ENCODE data around the gene SLIT3. TPM values are rescaled to one million over a fixed set of nuclear protein-coding genes. Genes with fewer than 3 reads are reported as not detected.

The SLIT3 gene
- total and polyA plus RNA-seq, 2 donors (not counting 3 experiments of a cell fraction or from before 2014, with no cell fraction given) = 0.90 to 1.0 TPM

DNA sequence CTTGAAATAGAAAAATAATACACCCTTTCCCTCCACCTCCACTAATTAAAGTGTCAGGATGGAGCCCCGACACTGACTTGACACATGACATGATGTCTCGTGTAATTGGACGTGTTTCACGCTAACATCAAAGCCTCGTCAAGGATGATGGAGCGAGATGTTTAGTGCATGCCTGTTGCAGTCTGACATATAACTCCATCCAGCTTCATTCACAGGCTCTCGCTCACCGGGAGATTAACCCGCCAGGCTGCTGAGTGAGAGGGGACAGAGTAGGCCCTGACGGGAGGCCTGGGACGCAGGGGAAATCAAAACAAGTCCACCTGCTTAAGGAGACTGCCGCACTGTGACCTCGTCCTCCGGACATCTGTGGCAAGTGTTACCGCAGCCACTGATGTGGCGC lies 263.5 kb downstream of the SLIT3 start:
- Histone ChIP-seq H2AFZ (ENCODE audit: low read depth, low read length) (no peak overlapping the region), H3K79me2 (ENCODE audit: control insufficient read depth, insufficient read depth, low read length) (no peaks in the 10 kb centered on the region), H3K9ac (replicated peaks; ENCODE audit: extremely low read depth, insufficient read depth, low read length) (no peak overlapping the region), H3K9me3 (replicated peaks; ENCODE audit: control insufficient read depth, insufficient read depth, low read length) (no peaks in the 10 kb centered on the region), H3K9me1 (replicated peaks; ENCODE audit: control insufficient read depth, extremely low read depth, insufficient read depth, low read length) (no peaks in the 10 kb centered on the region), H3K4me3 (replicated peaks in 1 of 3; ENCODE audit: insufficient read depth in 1 of 3, low read depth in 1 of 3, low read length in 3 of 3) (no peak overlapping the region), H3K27me3 (ENCODE audit: control insufficient read depth in 2 of 2, insufficient read depth in 2 of 2, low read length in 2 of 2) (no peaks in the 10 kb centered on the region), H3K36me3 (ENCODE audit: control insufficient read depth in 2 of 2, extremely low read depth in 1 of 2, insufficient read depth in 2 of 2, low read length in 2 of 2) (no peaks in the 10 kb centered on the region), H3K4me2 (ENCODE audit: insufficient read depth, low read length) (no peak overlapping the region), H4K20me1 (replicated peaks; ENCODE audit: control insufficient read depth, extremely low read depth, insufficient read depth, low read length) (no peaks in the 10 kb centered on the region), H3K27ac (ENCODE audit: insufficient read depth, low read depth, low read length) (no peak overlapping the region), H3K4me1 (ENCODE audit: control insufficient read depth, extremely low read depth, insufficient read depth, low read length) (no peaks in the 10 kb centered on the region)
- intact Hi-C loops (cut with micrococcal nuclease) (no loop called here), dilution Hi-C loops (cut with MboI; ENCODE audit: extremely low pct_ligation_motif_present, low sequenced_read_pairs) (no loop called here)
- CTCF ChIA-PET = no interaction called here
- FAIRE-seq (no peak), DNase-seq (ENCODE audit: low read depth, low spot score) (no peak)
- POLR2A ChIA-PET = no interaction called here
- no TSS peak for BruUV-seq (replicated peaks)
- TF ChIP-seq POLR2AphosphoS5 (IDR thresholded peaks at IDR 0.05; ENCODE audit: insufficient read depth, low read depth, low read length) (no peak), MYC (IDR thresholded peaks at IDR 0.05; ENCODE audit: low read depth, low read length) (no peak), JUN (IDR thresholded peaks at IDR 0.05; ENCODE audit: borderline replicate concordance, insufficient read depth, insufficient read length, low read depth) (no peak), GATA2 (IDR thresholded peaks at IDR 0.05; ENCODE audit: insufficient read depth, insufficient read length, low read depth, low read length) (no peak), FOS (IDR thresholded peaks at IDR 0.05; ENCODE audit: borderline replicate concordance, insufficient read depth, low read length) (no peak), EZH2 (IDR thresholded peaks at IDR 0.05; ENCODE audit: borderline replicate concordance, low read depth, low read length, severe bottlenecking) (no peak), POLR2A (IDR thresholded peaks at IDR 0.05; ENCODE audit: low read depth, low read length) (no peak)
- TF ChIP-seq, protein P1, sequence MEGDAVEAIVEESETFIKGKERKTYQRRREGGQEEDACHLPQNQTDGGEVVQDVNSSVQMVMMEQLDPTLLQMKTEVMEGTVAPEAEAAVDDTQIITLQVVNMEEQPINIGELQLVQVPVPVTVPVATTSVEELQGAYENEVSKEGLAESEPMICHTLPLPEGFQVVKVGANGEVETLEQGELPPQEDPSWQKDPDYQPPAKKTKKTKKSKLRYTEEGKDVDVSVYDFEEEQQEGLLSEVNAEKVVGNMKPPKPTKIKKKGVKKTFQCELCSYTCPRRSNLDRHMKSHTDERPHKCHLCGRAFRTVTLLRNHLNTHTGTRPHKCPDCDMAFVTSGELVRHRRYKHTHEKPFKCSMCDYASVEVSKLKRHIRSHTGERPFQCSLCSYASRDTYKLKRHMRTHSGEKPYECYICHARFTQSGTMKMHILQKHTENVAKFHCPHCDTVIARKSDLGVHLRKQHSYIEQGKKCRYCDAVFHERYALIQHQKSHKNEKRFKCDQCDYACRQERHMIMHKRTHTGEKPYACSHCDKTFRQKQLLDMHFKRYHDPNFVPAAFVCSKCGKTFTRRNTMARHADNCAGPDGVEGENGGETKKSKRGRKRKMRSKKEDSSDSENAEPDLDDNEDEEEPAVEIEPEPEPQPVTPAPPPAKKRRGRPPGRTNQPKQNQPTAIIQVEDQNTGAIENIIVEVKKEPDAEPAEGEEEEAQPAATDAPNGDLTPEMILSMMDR (IDR thresholded peaks at IDR 0.05; ENCODE audit: extremely low read depth in 1 of 2, insufficient read depth in 1 of 2, low read depth in 1 of 2, low read length in 2 of 2) = no peak
- TF ChIP-seq, protein P2, sequence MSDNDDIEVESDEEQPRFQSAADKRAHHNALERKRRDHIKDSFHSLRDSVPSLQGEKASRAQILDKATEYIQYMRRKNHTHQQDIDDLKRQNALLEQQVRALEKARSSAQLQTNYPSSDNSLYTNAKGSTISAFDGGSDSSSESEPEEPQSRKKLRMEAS (IDR thresholded peaks at IDR 0.05; ENCODE audit: insufficient read depth, insufficient read length) = no peak
